Tibial nerve (tissue), 4 donors: ENCODE measurements around the gene TTC21B.

ENCODE experiments used
- CTCF ChIP-seq, 5 experiments: fragments of 200-600 bp in 3 of 5; fragments of 450-650 bp in 2 of 5; sonication (generic) in 3 of 5; IDR thresholded peaks; one replicate each; pipeline ENCODE4 v1.5.1; 2016 to 2019; ENCODE audit warnings: antibody characterized with exemption in 5 of 5, mild to moderate bottlenecking in 3 of 5, moderate library complexity in 2 of 5
- EP300 ChIP-seq, 2 donors: sonication (generic); formaldehyde crosslinking; IDR thresholded peaks; one replicate each; pipeline ENCODE4 v1.6.1; 2017; ENCODE audit warnings: antibody characterized with exemption in 2 of 2, mild to moderate bottlenecking in 1 of 2

DNA sequence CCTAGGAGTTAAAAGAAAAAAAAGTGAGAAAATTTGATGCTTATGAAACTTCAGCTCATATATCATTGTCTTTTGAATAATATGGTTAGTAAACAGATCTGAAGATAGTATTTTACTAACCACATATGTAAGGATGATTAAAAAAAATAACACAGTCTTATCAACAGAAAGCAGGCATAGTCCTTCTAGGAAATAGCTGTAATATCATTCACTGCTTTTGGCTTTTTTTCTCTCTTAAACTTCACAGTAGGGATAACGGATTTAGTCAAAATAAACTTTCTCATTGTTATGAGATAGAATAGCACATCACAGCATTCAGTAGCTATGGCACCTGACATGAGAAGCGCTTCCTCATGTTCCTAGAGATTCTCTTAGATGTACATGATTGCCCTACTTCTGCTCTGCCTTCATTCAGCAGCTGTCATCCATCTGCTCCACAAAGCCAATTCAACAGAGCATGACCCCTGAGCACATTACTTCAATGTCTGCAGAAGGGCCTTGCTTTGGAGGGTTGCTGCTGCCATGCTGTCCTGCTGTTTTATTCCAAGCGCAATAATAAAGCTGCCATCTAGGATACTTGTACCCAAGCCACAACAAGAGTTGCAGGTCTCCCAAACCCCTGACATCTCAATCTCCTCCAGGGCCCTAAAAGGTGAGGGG, 67.0 kb downstream of the TTC21B start:
- TF ChIP-seq CTCF (IDR thresholded peaks at IDR 0.05) (no peak), EP300 (IDR thresholded peaks at IDR 0.05) (no peak)
